ENCODE data around the gene SCRN2.

SCRN2 gene

DNA sequence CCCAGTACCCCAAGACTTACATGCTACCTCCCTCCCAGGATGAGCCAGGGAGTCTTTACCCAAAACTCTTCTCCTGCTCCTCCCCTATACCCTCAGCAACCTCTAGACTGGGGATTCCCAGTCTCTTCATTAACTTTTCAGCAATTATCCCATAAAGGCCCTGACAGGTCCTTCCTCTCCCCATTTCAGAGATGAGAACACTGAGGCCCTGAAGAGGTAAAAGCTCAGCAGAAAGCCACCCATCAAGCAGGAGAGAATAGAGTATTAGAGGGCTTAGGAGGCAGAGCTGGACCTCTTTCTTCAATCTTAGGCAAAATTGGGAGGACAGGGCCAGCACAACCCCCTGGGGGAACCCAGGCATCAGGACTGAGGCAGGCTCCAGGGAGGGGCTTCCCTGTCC is 15.8 kb upstream of the SCRN2 start:
- no peaks in the 10 kb centered on the region for H3K79me2 ChIP-seq
- no peaks in the 10 kb centered on the region for H3K4me1 ChIP-seq
- H3K27me3 ChIP-seq (ENCODE audit: control insufficient read depth, insufficient read depth, low read length): no peaks in the 10 kb centered on the region
- H2AFZ ChIP-seq: no peak overlapping the region
- no peak overlapping the region for H3K9ac ChIP-seq
- no peaks in the 10 kb centered on the region for H3K36me3 ChIP-seq (ENCODE audit: control insufficient read depth, insufficient read depth, low read length)
- TF ChIP-seq CTCF (IDR thresholded peaks at IDR 0.05): no peak
- H3K4me2 ChIP-seq (ENCODE audit: low read length): no peak overlapping the region
- no peak overlapping the region for H3K27ac ChIP-seq
- no peaks in the 10 kb centered on the region for H3K9me3 ChIP-seq (ENCODE audit: control insufficient read depth, low read length)
- H3K4me3 ChIP-seq (ENCODE audit: low read depth, low read length): no peak overlapping the region

DNA sequence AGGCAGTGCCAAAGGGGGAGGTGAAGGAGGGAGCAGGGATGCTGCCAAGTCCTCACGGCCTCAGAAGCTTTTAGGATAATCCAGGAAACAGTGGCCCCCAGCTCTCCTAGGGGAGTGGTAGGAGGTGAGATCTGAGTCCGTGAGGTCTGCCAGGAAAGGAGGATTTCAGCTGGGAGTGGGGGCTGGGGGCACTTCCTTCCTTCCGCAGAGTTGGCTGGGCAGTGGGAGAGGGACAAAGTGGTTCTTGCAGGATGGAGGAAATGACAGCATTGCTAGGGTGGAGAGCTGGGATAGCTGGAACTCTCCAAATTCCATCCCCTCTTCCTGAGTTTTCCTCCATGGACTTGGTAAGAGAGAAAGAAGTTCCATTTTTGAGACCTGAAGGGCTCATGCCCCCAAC is 14.7 kb upstream of the SCRN2 start:
- no peak overlapping the region for H3K27ac ChIP-seq
- H3K4me3 ChIP-seq (ENCODE audit: low read depth, low read length): no peak overlapping the region
- H3K4me1 ChIP-seq: no peaks in the 10 kb centered on the region

GRCh38 chr17:47853616-47854015 is 12.5 kb upstream of the SCRN2 start:
- H3K4me2 ChIP-seq (ENCODE audit: low read length): no peak overlapping the region
- no peaks in the 10 kb centered on the region for H3K9me3 ChIP-seq (ENCODE audit: control insufficient read depth, low read length)
- H3K27me3 ChIP-seq (ENCODE audit: control insufficient read depth, insufficient read depth, low read length): no peaks in the 10 kb centered on the region
- H3K4me3 ChIP-seq (ENCODE audit: low read depth, low read length): no peak overlapping the region
- no peaks in the 10 kb centered on the region for H3K79me2 ChIP-seq
- no peak overlapping the region for H2AFZ ChIP-seq
- no peak overlapping the region for H3K27ac ChIP-seq
- no peak overlapping the region for H3K9ac ChIP-seq
- H3K36me3 ChIP-seq (ENCODE audit: control insufficient read depth, insufficient read depth, low read length): no peaks in the 10 kb centered on the region
- no peaks in the 10 kb centered on the region for H3K4me1 ChIP-seq
- TF ChIP-seq CTCF (IDR thresholded peaks at IDR 0.05): no peak

More for the DNA sequence above, 14.7 kb upstream of the SCRN2 start:
- no peak overlapping the region for H3K9ac ChIP-seq
- TF ChIP-seq CTCF (IDR thresholded peaks at IDR 0.05): no peak
- H2AFZ ChIP-seq: no peak overlapping the region
- H3K36me3 ChIP-seq (ENCODE audit: control insufficient read depth, insufficient read depth, low read length): no peaks in the 10 kb centered on the region
- H3K79me2 ChIP-seq: no peaks in the 10 kb centered on the region
- H3K9me3 ChIP-seq (ENCODE audit: control insufficient read depth, low read length): no peaks in the 10 kb centered on the region
- H3K4me2 ChIP-seq (ENCODE audit: low read length): no peak overlapping the region
- H3K27me3 ChIP-seq (ENCODE audit: control insufficient read depth, insufficient read depth, low read length): no peaks in the 10 kb centered on the region

DNA sequence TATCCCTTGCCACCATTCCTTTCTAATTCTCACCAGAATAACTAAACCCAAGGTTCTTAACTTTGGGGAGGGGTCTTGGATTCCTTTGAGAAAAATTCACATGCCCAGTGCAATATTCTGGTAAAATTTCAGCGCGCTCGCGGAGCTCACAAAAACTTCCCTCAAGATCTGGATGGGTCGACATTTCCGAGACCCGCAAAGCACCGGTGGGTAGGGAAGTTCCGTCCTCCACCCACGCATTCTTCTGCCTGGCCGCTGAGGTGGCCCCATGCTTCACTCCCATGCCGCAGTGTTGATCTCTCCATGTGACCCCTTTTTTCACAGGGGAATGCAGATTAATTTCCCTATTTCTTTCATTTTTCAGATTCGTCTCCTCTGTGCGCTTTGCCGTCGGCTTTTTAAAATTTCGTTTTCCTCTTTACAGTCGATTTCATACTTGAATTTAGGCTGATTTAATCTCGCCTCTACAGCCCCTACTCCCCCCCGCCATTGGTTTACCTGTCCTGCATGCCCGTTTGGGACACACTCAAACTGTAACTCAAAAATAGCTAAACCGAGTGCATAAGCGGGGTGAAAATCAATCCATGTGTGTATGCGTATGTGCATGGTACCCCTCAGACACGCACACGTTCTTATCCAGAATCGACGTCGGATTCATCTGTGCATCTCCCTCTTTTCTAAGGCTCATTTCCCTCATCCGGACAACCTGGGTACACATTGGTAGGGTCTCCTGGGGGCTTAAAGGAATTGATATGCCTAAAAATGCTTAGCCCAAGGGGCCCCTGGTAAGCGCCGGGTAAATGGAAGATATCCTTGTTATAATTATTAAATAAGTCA is 11.3 kb upstream of the SCRN2 start:
- Histone ChIP-seq H3K79me2 (peaks cover 2% of the 10 kb centered on the region), H3K4me2 (ENCODE audit: low read length) (no peak overlapping the region), H3K27ac (no peak overlapping the region), H3K4me1 (no peaks in the 10 kb centered on the region), H3K9me3 (ENCODE audit: control insufficient read depth, low read length) (no peaks in the 10 kb centered on the region), H2AFZ (no peak overlapping the region), H3K36me3 (ENCODE audit: control insufficient read depth, insufficient read depth, low read length) (no peaks in the 10 kb centered on the region), H3K4me3 (ENCODE audit: low read depth, low read length) (no peak overlapping the region), H3K9ac (no peak overlapping the region), H3K27me3 (ENCODE audit: control insufficient read depth, insufficient read depth, low read length) (no peaks in the 10 kb centered on the region)
- no peak for TF ChIP-seq CTCF (IDR thresholded peaks at IDR 0.05)

DNA sequence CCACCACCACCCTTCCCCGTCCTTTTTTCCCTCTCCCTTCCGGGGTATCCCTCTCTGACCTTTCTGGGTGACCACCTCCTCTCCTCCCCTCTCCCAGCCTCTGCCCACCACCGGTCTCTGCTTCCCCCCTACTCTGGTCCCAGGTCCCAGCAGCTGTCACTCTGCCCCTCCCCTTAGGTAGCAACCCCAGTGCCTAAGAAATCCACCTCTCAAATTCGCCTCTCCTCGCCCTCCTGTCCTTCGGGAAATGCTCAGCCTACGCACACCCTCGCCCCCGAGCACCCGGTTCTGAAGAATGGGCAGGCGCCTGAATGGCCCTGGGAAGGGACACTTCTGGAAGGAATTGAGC is 10.7 kb upstream of the SCRN2 start:
- no peak overlapping the region for H3K9ac ChIP-seq
- no peak overlapping the region for H2AFZ ChIP-seq
- TF ChIP-seq CTCF (IDR thresholded peaks at IDR 0.05): no peak
- no peaks in the 10 kb centered on the region for H3K4me1 ChIP-seq
- H3K27ac ChIP-seq: no peak overlapping the region
- no peaks in the 10 kb centered on the region for H3K36me3 ChIP-seq (ENCODE audit: control insufficient read depth, insufficient read depth, low read length)
- H3K4me3 ChIP-seq (ENCODE audit: low read depth, low read length): no peak overlapping the region
- no peaks in the 10 kb centered on the region for H3K9me3 ChIP-seq (ENCODE audit: control insufficient read depth, low read length)
- H3K4me2 ChIP-seq (ENCODE audit: low read length): no peak overlapping the region
- no peaks in the 10 kb centered on the region for H3K27me3 ChIP-seq (ENCODE audit: control insufficient read depth, insufficient read depth, low read length)
- H3K79me2 ChIP-seq: peaks cover 2% of the 10 kb centered on the region
